C4-2B (cell line): ENCODE results near the gene MTHFD2.

ENCODE experiments used
- ZFX ChIP-seq: fragments of 450-650 bp; IDR thresholded peaks from 2 replicates; pipeline ENCODE4 v1.6.1; 2017
- TF ChIP-seq, protein P1 (sequence below): fragments of 450-650 bp; conservative IDR thresholded peaks from 2 replicates; pipeline ENCODE4 v1.5.1; 2017; ENCODE audit warnings: mild to moderate bottlenecking

DNA sequence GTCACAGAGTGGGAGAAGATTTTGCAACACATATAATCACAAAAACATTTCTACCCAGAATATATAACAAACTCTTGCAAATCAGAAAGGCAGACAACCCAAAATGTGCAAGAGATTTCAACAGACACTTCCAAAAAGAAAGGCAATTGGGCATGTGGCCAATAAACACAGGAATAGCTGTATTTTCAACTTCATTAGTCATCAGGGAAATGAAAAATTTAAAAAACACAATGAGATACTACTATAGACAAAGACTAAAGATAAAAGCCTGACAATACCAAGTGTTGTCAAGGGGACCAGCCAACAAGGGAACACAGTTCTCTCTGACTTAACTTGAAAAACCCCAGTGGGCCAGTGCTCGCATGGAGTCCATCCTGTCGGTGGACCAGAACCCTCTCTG, 40.5 kb downstream of the MTHFD2 start:
- TF ChIP-seq, protein P1, sequence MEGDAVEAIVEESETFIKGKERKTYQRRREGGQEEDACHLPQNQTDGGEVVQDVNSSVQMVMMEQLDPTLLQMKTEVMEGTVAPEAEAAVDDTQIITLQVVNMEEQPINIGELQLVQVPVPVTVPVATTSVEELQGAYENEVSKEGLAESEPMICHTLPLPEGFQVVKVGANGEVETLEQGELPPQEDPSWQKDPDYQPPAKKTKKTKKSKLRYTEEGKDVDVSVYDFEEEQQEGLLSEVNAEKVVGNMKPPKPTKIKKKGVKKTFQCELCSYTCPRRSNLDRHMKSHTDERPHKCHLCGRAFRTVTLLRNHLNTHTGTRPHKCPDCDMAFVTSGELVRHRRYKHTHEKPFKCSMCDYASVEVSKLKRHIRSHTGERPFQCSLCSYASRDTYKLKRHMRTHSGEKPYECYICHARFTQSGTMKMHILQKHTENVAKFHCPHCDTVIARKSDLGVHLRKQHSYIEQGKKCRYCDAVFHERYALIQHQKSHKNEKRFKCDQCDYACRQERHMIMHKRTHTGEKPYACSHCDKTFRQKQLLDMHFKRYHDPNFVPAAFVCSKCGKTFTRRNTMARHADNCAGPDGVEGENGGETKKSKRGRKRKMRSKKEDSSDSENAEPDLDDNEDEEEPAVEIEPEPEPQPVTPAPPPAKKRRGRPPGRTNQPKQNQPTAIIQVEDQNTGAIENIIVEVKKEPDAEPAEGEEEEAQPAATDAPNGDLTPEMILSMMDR: no peak
- TF ChIP-seq ZFX: no peak
